Endothelial cell (in vitro differentiated cells): Measurements from ENCODE around the gene LIPT1. TPM values are rescaled to one million over a fixed set of nuclear protein-coding genes. Genes with fewer than 3 reads are reported as not detected.
"Not testable (repeated sequence)": the region's sequence is repeated elsewhere in the genome, so short reads cannot be mapped to it uniquely, and the experiment has no call there.

Experiments
- DNase-seq: peaks from one replicate; pipeline ENCODE4 v3.0.0; 2021; ENCODE audit warnings: low spot score
- H3K27ac Mint-ChIP-seq: one replicate; pipeline ENCODE4 v1.8.0; 2021; ENCODE audit warnings: mixed read lengths, inconsistent platforms; ENCODE audit not compliant: unreplicated experiment
- H3K27me3 Mint-ChIP-seq: one replicate; pipeline ENCODE4 v1.8.0; 2021; ENCODE audit warnings: mild to moderate bottlenecking, moderate library complexity, mixed read lengths, inconsistent platforms; ENCODE audit not compliant: unreplicated experiment
- H3K36me3 Mint-ChIP-seq: one replicate; pipeline ENCODE4 v1.8.0; 2021; ENCODE audit warnings: mild to moderate bottlenecking, low read depth, mixed read lengths, inconsistent platforms; ENCODE audit not compliant: unreplicated experiment
- H3K4me1 Mint-ChIP-seq: one replicate; pipeline ENCODE4 v1.8.0; 2021; ENCODE audit warnings: mild to moderate bottlenecking, mixed read lengths, inconsistent platforms; ENCODE audit not compliant: unreplicated experiment
- H3K4me3 Mint-ChIP-seq: one replicate; pipeline ENCODE4 v1.8.0; 2021; ENCODE audit warnings: mild to moderate bottlenecking, mixed read lengths, inconsistent platforms; ENCODE audit not compliant: unreplicated experiment
- H3K9me3 Mint-ChIP-seq: one replicate; pipeline ENCODE4 v1.8.0; 2021; ENCODE audit warnings: mixed read lengths, inconsistent platforms; ENCODE audit not compliant: unreplicated experiment
- CTCF ChIP-seq: fragments of 200-600 bp; sonication (generic); IDR thresholded peaks from one replicate; pipeline ENCODE4 v1.5.0; 2021; ENCODE audit warnings: antibody characterized with exemption; ENCODE audit not compliant: unreplicated experiment
- total RNA-seq: library from RNA; stranded (reverse); fragmentation: NEBNext Ultra II Directional; extraction: Animal tissue kit (Norgen Biotek cat#: 25700); gene quantifications from one replicate; pipeline ENCODE4 v1.2.1, GENCODE V29; 2021; ENCODE audit not compliant: unreplicated experiment

LIPT1 gene
- total RNA-seq, 1 donor from 2014 or later: 6.9 TPM

GRCh38 chr2:99187011-99187410, 32.2 kb downstream of the LIPT1 start:
- H3K9me3 Mint-ChIP-seq: no peaks in the 10 kb centered on the region
- no peak for TF ChIP-seq CTCF
- no peak overlapping the region for H3K27ac Mint-ChIP-seq
- H3K4me3 Mint-ChIP-seq: no peak overlapping the region
- no peaks in the 10 kb centered on the region for H3K27me3 Mint-ChIP-seq
- H3K36me3 Mint-ChIP-seq: peaks cover 13% of the 10 kb centered on the region
- no peak for DNase-seq
- no peaks in the 10 kb centered on the region for H3K4me1 Mint-ChIP-seq

- DNase-seq: no peak
- no peak overlapping the region for H3K4me3 Mint-ChIP-seq
- H3K27ac Mint-ChIP-seq: no peak overlapping the region
- no peaks in the 10 kb centered on the region for H3K4me1 Mint-ChIP-seq
- TF ChIP-seq CTCF: no peak
- H3K27me3 Mint-ChIP-seq: no peaks in the 10 kb centered on the region
- peaks cover 19% of the 10 kb centered on the region for H3K36me3 Mint-ChIP-seq
- no peaks in the 10 kb centered on the region for H3K9me3 Mint-ChIP-seq
These were observed 33.6 kb downstream of the LIPT1 start for GRCh38 chr2:99188357-99188756.

GRCh38 chr2:99190548-99190947, 35.8 kb downstream of the LIPT1 start:
- Mint-ChIP-seq H3K27me3 (no peaks in the 10 kb centered on the region), H3K4me3 (no peak overlapping the region), H3K9me3 (no peaks in the 10 kb centered on the region), H3K27ac (no peak overlapping the region), H3K36me3 (peaks cover 19% of the 10 kb centered on the region), H3K4me1 (no peaks in the 10 kb centered on the region)
- DNase-seq: no peak
- TF ChIP-seq CTCF: no peak

GRCh38 chr2:99192364-99192763, 37.6 kb downstream of the LIPT1 start:
- not testable (repeated sequence) for H3K4me3 Mint-ChIP-seq, H3K27me3 Mint-ChIP-seq, H3K27ac Mint-ChIP-seq, DNase-seq, H3K4me1 Mint-ChIP-seq, H3K9me3 Mint-ChIP-seq
- H3K36me3 Mint-ChIP-seq: peaks cover 19% of the 10 kb centered on the region

GRCh38 chr2:99198103-99198841, 43.5 kb downstream of the LIPT1 start:
- Mint-ChIP-seq H3K27me3 (peaks cover 2% of the 10 kb centered on the region), H3K4me3 (no peak overlapping the region), H3K9me3 (no peaks in the 10 kb centered on the region), H3K4me1 (no peaks in the 10 kb centered on the region), H3K27ac (no peak overlapping the region), H3K36me3 (peaks cover 12% of the 10 kb centered on the region)
- TF ChIP-seq CTCF: no peak
- DNase-seq: no peak
